Activated CD8-positive, alpha-beta T cell treated with anti-CD3 and anti-CD28 coated beads for 36 hours (primary cell): ENCODE measurements around the gene ERVW-1. TPM values are rescaled to one million over a fixed set of nuclear protein-coding genes. Genes with fewer than 3 reads are reported as not detected.
"Not testable (repeated sequence)": the region's sequence is repeated elsewhere in the genome, so short reads cannot be mapped to it uniquely, and the experiment has no call there.

ENCODE experiments used
- ATAC-seq: fragments of 200-7000 bp; cut with Tn5 transposase; one replicate; pipeline ENCODE4 v1.10.0; 2021; ENCODE audit warnings: mild to moderate bottlenecking, moderate library complexity
- CTCF ChIA-PET: fragments of 350-600 bp; sonication (Branson Sonifier 250); formaldehyde crosslinking; loops from one replicate; lab custom pipeline; 2021; ENCODE audit warnings: antibody characterized with exemption; lab: Charles Lee
- POLR2A ChIA-PET: fragments of 350-600 bp; sonication (Branson Sonifier 250); formaldehyde crosslinking; loops from one replicate; lab custom pipeline; 2021; ENCODE audit warnings: antibody characterized with exemption; lab: Charles Lee
- DNase-seq: peaks from one replicate; pipeline ENCODE4 v3.0.0-alpha.2; 2020
- H3K27ac Mint-ChIP-seq: one replicate; pipeline ENCODE4 v1.8.0; 2021; ENCODE audit warnings: mild to moderate bottlenecking, mixed read lengths
- H3K27me3 Mint-ChIP-seq: one replicate; pipeline ENCODE4 v1.8.0; 2021; ENCODE audit warnings: mixed read lengths
- H3K36me3 Mint-ChIP-seq: one replicate; pipeline ENCODE4 v1.8.0; 2021; ENCODE audit warnings: low read depth, mixed read lengths
- H3K4me1 Mint-ChIP-seq: one replicate; pipeline ENCODE4 v1.8.0; 2021; ENCODE audit warnings: low read depth, mixed read lengths
- H3K4me3 Mint-ChIP-seq: one replicate; pipeline ENCODE4 v1.8.0; 2021; ENCODE audit warnings: mild to moderate bottlenecking, moderate library complexity, mixed read lengths
- H3K9me3 Mint-ChIP-seq: one replicate; pipeline ENCODE4 v1.8.0; 2021; ENCODE audit warnings: mixed read lengths
- intact Hi-C: fragments of 100-400 bp; cut with micrococcal nuclease; formaldehyde crosslinking; loops from one replicate; pipeline ENCODE4 v1.10.0; 2022
- total RNA-seq, 2 experiments: library from RNA; stranded (reverse); gene quantifications; one replicate each; pipeline ENCODE4 v1.2.3, GENCODE V29; 2021
- TF ChIP-seq, protein P1 (sequence below): fragments of 200-600 bp; IDR thresholded peaks from one replicate; pipeline ENCODE4 v1.8.0; 2022; ENCODE audit warnings: antibody characterized with exemption, mild to moderate bottlenecking

Gene ERVW-1
- total RNA-seq, 2 experiments from 2014 or later, result not detected

DNA sequence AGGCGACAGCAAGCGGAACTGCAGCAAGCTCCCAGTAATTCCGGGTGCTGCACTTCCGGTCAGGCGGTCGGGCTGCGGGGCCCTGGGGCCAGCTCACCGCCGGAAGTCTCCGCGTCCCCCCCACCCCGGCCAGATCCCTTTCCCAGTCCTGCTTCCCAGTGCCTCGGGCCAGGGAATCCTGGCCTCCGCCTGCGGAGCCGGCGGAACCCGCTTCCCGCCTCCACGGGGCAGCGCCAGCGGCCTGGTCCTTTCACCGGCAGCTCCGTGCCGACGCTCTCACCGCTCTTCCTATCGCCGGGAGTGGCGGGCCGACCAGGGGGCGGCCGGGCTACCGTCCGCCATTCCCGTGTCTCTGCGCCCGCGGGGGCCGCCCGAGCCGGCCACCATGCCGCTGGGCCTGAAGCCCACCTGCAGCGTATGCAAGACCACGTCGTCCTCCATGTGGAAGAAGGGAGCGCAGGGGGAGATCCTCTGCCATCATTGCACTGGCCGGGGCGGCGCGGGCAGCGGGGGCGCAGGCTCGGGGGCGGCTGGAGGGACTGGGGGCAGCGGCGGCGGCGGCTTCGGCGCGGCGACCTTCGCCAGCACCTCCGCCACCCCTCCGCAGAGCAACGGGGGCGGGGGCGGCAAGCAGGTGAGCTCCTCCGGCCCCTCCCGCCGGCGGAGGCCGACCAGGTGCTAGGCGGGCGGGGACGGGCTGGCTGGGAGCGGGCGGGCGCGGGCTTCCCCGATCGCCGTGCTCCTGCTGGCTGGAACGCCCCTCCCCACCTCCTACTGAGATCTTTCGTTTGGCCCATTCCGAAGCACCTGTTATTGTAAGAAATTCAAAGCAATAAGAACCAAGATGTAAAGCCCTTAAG is 30.2 kb downstream of the ERVW-1 start, which contains the start of gene GATAD1:
Gene GATAD1 (plus strand): TSS at position 138 of the 860 bp plus-strand sequence. CDS start 248 bp downstream, at position 386.
- DNase-seq, result peak; percentile 86
- POLR2A ChIA-PET, result interaction anchor here (0.9 to 2.3 kb wide), 16 partner anchors 10 to 507 kb away, joined by 3 to 10 read pairs (median 4); partner anchors contain the start of genes AKAP9, ANKIB1, CYP51A1 and KRIT1
- TF ChIP-seq, protein P1, sequence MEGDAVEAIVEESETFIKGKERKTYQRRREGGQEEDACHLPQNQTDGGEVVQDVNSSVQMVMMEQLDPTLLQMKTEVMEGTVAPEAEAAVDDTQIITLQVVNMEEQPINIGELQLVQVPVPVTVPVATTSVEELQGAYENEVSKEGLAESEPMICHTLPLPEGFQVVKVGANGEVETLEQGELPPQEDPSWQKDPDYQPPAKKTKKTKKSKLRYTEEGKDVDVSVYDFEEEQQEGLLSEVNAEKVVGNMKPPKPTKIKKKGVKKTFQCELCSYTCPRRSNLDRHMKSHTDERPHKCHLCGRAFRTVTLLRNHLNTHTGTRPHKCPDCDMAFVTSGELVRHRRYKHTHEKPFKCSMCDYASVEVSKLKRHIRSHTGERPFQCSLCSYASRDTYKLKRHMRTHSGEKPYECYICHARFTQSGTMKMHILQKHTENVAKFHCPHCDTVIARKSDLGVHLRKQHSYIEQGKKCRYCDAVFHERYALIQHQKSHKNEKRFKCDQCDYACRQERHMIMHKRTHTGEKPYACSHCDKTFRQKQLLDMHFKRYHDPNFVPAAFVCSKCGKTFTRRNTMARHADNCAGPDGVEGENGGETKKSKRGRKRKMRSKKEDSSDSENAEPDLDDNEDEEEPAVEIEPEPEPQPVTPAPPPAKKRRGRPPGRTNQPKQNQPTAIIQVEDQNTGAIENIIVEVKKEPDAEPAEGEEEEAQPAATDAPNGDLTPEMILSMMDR, result no peak
- H3K36me3 Mint-ChIP-seq, result peaks cover 13% of the 10 kb centered on the region
- H3K27ac Mint-ChIP-seq, result peak within 1 kb of the TSS; percentile 93
- peaks cover 18% of the 10 kb centered on the region for H3K4me1 Mint-ChIP-seq
- H3K4me3 Mint-ChIP-seq, result peak within 1 kb of the TSS; percentile 76
- peak; percentile 92 for ATAC-seq
- intact Hi-C loops, result loop anchor here (1.0 kb wide), 1 partner anchor 23 kb away; no protein-coding TSS in a partner anchor
- H3K9me3 Mint-ChIP-seq, result no peaks in the 10 kb centered on the region
- H3K27me3 Mint-ChIP-seq, result no peaks in the 10 kb centered on the region
- CTCF ChIA-PET, result interaction anchor here (0.7 to 6.1 kb wide), 37 partner anchors 10 to 619 kb away, joined by 3 to 120 read pairs (median 4); partner anchors contain the start of genes ANKIB1, CYP51A1, ERVW-1 and KRIT1

DNA sequence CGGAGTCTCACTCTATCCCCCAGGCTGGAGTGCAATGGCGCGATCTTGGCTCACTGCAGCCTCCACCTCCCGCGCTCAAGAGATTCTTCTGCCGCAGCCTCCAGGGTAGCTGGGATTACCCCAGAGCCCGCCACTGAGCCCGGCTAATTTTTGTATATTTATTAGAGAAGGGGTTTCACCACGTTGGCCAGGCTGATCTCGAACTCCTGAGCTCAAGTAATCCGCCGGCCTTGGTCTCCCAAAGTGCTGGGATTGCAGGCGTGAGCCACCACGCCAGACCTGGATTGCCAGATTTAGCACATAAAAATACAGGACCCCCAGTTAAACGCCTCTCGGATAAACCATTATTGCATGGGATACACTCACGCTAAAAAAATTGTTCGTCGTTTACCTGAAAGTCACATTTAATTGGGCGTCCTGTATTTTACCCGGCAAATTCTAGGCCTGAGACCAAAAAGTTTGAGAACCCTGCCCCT is 30.8 kb downstream of the ERVW-1 start:
- Mint-ChIP-seq H3K4me3 (peak overlapping the region; percentile 76), H3K27me3 (no peaks in the 10 kb centered on the region), H3K36me3 (peaks cover 13% of the 10 kb centered on the region), H3K9me3 (no peaks in the 10 kb centered on the region), H3K27ac (peak overlapping the region; percentile 93), H3K4me1 (peaks cover 18% of the 10 kb centered on the region)
- peak; percentile 10 for DNase-seq
- ChIA-PET CTCF (interaction anchor here (0.7 to 6.1 kb wide), 36 partner anchors 9 to 1357 kb away, joined by 3 to 120 read pairs (median 4); partner anchors contain the start of genes ANKIB1, CYP51A1, ERVW-1 and KRIT1), POLR2A (interaction anchor here (0.7 to 2.3 kb wide), 13 partner anchors 9 to 506 kb away, joined by 3 to 9 read pairs (median 4); partner anchors contain the start of genes AKAP9, ANKIB1, CYP51A1 and KRIT1)
- TF ChIP-seq, protein P1, result peak; percentile 90
- ATAC-seq, result no peak
- intact Hi-C loops, result no loop called here

DNA sequence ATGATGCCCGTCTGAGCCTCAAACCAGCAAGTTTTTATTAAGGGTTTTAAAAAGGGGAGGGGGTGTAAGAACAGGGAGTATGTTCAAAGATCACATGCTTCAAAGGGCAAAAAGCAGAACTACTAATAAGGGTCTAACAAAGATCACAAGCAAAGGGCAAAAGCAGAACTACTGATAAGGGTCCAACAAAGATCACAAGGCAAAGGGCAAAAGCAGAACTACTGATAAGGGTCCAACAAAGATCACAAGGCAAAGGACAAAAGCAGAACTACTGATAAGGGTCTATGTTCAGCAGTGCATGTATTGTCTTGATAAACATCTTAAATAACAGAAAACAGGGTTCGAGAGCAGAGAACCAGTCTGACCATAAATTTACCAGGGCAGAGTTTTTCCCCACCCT is 35.0 kb downstream of the ERVW-1 start:
- H3K27ac Mint-ChIP-seq, H3K9me3 Mint-ChIP-seq, ATAC-seq, H3K4me3 Mint-ChIP-seq, H3K36me3 Mint-ChIP-seq, intact Hi-C loops, DNase-seq, H3K27me3 Mint-ChIP-seq, CTCF ChIA-PET, POLR2A ChIA-PET: not testable (repeated sequence)
- H3K4me1 Mint-ChIP-seq, result peaks cover 13% of the 10 kb centered on the region

DNA sequence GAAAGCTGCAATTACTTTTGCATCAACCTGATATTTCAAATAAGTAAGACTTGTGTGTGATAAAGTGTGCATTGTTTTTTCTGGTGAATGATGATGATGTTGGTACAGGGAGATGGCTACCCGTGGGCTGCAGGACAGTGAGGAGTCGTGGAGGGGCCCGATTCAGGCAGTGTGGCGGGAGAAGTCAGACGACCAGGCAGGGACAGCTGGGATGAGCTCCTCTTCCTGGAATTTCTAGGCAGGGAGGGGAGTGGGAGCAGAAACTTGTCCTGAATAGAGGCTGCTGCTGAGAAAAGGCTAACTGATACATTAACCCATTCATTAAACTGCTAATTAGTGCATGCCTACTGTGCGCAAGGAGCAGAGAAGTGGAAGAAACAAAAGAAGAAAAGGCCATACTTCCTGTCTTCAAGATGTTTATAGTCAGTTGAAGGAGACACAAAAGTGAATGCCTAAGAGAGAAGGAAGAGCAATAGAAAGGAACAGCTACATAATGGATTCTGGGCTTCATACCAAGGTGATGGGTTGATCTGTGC is 39.7 kb downstream of the ERVW-1 start:
- H3K36me3 Mint-ChIP-seq, result no peaks in the 10 kb centered on the region
- no peak for ATAC-seq
- no peak for DNase-seq
- no peak overlapping the region for H3K27ac Mint-ChIP-seq
- ChIA-PET CTCF (interaction anchor here (2.2 kb wide), 1 partner anchor 9 kb away, joined by 12 read pairs; the partner anchor contains the start of gene GATAD1), POLR2A (interaction anchor here (1.3 kb wide), 1 partner anchor 9 kb away, joined by 3 read pairs; no protein-coding TSS in a partner anchor)
- no peaks in the 10 kb centered on the region for H3K27me3 Mint-ChIP-seq
- H3K4me3 Mint-ChIP-seq, result no peak overlapping the region
- H3K4me1 Mint-ChIP-seq, result peaks cover 3% of the 10 kb centered on the region
- intact Hi-C loops, result no loop called here
- H3K9me3 Mint-ChIP-seq, result no peaks in the 10 kb centered on the region
- TF ChIP-seq, protein P1, result no peak
